ENCODE measurements around the gene PTPRG.

PTPRG gene

GRCh38 chr3:61912158-61912557 is 350.8 kb downstream of the PTPRG start:
- no peak for DNase-seq

GRCh38 chr3:61913701-61914100 is 352.3 kb downstream of the PTPRG start:
- DNase-seq = no peak

- no peak for DNase-seq
Observed at GRCh38 chr3:61914276-61914675, 352.9 kb downstream of the PTPRG start.

- DNase-seq = no peak
Observed at GRCh38 chr3:61915296-61915695, 353.9 kb downstream of the PTPRG start.

- no peak for DNase-seq
Observed at GRCh38 chr3:61919371-61919770, 358.0 kb downstream of the PTPRG start.

- no peak for DNase-seq
Observed at GRCh38 chr3:61922118-61922517, 360.7 kb downstream of the PTPRG start.

- DNase-seq = no peak
Observed at GRCh38 chr3:61924090-61924735, 362.8 kb downstream of the PTPRG start.

- DNase-seq = no peak
Observed at GRCh38 chr3:61924991-61925390, 363.6 kb downstream of the PTPRG start.

GRCh38 chr3:61925721-61926120 is 364.4 kb downstream of the PTPRG start:
- DNase-seq = no peak

GRCh38 chr3:61926923-61927322 is 365.6 kb downstream of the PTPRG start:
- no peak for DNase-seq

- DNase-seq = no peak
Observed at GRCh38 chr3:61927332-61927731, 366.0 kb downstream of the PTPRG start.

GRCh38 chr3:61928039-61928438 is 366.7 kb downstream of the PTPRG start:
- no peak for DNase-seq

- no peak for DNase-seq
Observed at GRCh38 chr3:61928776-61929314, 367.5 kb downstream of the PTPRG start.

- no peak for DNase-seq
Observed at GRCh38 chr3:61929617-61930016, 368.2 kb downstream of the PTPRG start.

- no peak for DNase-seq
Observed at GRCh38 chr3:61932499-61932898, 371.1 kb downstream of the PTPRG start.

- DNase-seq = no peak
Observed at GRCh38 chr3:61933798-61934504, 372.6 kb downstream of the PTPRG start.

- no peak for DNase-seq
Observed at GRCh38 chr3:61934505-61934871, 373.1 kb downstream of the PTPRG start.

GRCh38 chr3:61935814-61936213 is 374.4 kb downstream of the PTPRG start:
- DNase-seq = no peak

- DNase-seq = no peak
Observed at GRCh38 chr3:61936344-61936937, 375.1 kb downstream of the PTPRG start.

- DNase-seq = no peak
Observed at GRCh38 chr3:61937477-61937876, 376.1 kb downstream of the PTPRG start.

- no peak for DNase-seq
Observed at GRCh38 chr3:61938878-61939549, 377.6 kb downstream of the PTPRG start.

GRCh38 chr3:61940236-61940635 is 378.9 kb downstream of the PTPRG start:
- DNase-seq = no peak

- no peak for DNase-seq
Observed at GRCh38 chr3:61943975-61944374, 382.6 kb downstream of the PTPRG start.

- no peak for DNase-seq
Observed at GRCh38 chr3:61944726-61945125, 383.4 kb downstream of the PTPRG start.
